ENCODE data around the gene FGFBP1.

FGFBP1 gene

DNA sequence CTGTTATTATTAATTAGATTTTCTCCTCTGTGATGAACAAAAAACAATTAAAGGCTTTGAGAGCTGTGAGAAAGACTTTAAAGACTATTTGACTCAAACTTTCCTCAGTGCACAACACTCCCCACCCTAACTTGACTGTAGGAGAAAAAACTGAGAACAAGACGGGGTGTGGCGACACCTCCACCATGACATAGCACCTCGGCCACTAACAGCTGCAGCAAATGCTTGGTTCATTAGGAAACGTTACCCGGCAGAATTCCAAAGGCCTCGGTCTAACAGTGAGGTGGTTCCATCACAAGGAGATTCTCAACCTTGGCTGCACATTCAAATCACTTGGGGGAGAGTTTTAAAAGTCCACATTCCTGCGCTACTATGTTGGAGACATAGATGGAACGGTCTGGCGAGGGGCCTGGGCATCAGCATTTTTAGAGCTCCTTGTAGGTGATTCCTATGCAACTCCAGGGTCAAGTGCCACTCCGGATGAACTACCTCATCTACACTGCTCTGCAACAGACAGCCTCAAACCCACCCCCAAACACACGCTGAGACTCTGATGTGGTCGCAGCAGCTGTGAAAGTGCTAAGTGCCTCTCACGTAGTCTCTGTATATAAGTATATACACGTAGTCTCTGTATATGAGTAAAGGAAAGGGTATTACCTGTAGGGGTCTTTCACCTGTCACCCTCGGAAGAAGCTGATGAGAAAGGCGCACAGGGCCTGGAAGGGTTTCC, 23.4 kb upstream of the FGFBP1 start:
- no peak for TF ChIP-seq CTCF (IDR thresholded peaks at IDR 0.05; ENCODE audit: extremely low read depth, insufficient read depth, missing control alignments)
- in situ Hi-C loops (cut with MboI; ENCODE audit: low pct_unique_long_range_greater_than_20kb, low sequenced_read_pairs, unreplicated experiment), result loop anchor here (25.0 kb wide), 1 partner anchor 225 kb away; no protein-coding TSS in a partner anchor
- DNase-seq (ENCODE audit: low spot score), result no peak

DNA sequence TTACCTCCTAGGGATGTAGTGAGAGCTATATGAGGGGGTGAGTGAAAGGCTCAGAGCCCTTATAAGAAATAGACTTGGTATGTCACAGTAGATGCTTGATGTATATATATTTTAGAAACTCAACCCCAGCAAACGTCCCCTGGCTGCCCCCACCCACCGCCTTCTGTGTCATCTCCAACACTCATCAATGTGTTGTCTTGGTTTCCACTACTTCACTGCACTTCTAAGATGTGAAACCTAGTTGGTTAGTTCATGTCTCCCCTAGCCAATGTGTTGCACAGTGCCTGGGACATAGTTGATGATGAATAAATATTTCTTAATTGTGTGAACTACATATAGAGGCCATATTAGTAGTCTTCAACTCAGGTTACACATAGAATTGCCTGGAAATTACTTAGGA, 20.0 kb upstream of the FGFBP1 start:
- in situ Hi-C loops (cut with MboI; ENCODE audit: low pct_unique_long_range_greater_than_20kb, low sequenced_read_pairs, unreplicated experiment), result loop anchor here (10.0 to 25.0 kb wide), 2 partner anchors 154 to 221 kb away; no protein-coding TSS in a partner anchor

DNA sequence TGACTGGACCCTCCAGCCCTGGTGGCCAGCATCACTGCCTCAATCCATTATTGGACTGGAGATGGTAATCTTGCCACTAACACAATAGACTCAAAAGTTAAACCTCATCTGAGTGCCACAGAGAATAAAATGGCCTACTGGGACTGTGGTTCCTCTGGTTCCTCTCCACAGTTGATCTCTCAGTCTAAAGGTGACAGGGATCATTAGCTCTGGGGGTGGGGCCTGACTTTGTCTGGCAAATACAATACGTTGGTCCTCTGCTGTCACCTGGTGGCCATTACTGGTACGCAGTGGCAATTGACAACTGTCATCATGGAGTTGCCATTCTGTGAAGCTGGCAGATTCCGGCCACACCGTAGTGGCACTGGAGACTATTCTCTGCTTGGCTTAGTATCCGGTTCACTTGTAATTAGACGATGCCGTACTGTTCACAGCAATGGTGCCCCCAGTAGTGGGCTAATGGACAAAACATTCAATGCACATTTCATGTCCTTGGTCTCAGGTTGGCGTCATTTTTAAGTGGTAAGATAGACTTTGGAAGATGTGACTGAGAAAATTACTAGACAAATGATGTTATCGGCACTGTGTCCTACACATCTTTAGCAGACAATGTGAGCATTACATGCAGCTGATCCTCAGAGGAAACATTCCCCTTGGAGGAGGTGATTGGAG, 17.8 kb upstream of the FGFBP1 start:
- DNase-seq (ENCODE audit: low spot score), result peak; percentile 78
- TF ChIP-seq CTCF (IDR thresholded peaks at IDR 0.05; ENCODE audit: extremely low read depth, insufficient read depth, missing control alignments), result peak; percentile 95
- in situ Hi-C loops (cut with MboI; ENCODE audit: low pct_unique_long_range_greater_than_20kb, low sequenced_read_pairs, unreplicated experiment), result loop anchor here (10.0 to 25.0 kb wide), 2 partner anchors 152 to 219 kb away; no protein-coding TSS in a partner anchor

More for the DNA sequence above, 20.0 kb upstream of the FGFBP1 start:
- no peak for TF ChIP-seq CTCF (IDR thresholded peaks at IDR 0.05; ENCODE audit: extremely low read depth, insufficient read depth, missing control alignments)
- no peak for DNase-seq (ENCODE audit: low spot score)

GRCh38 chr4:15955670-15956069, 17.1 kb upstream of the FGFBP1 start:
- TF ChIP-seq CTCF (IDR thresholded peaks at IDR 0.05; ENCODE audit: extremely low read depth, insufficient read depth, missing control alignments), result peak; percentile 32
- DNase-seq (ENCODE audit: low spot score), result no peak
- in situ Hi-C loops (cut with MboI; ENCODE audit: low pct_unique_long_range_greater_than_20kb, low sequenced_read_pairs, unreplicated experiment), result loop anchor here (10.0 to 25.0 kb wide), 2 partner anchors 151 to 218 kb away; no protein-coding TSS in a partner anchor

GRCh38 chr4:15953625-15954024, 15.1 kb upstream of the FGFBP1 start:
- in situ Hi-C loops (cut with MboI; ENCODE audit: low pct_unique_long_range_greater_than_20kb, low sequenced_read_pairs, unreplicated experiment), result loop anchor here (10.0 to 25.0 kb wide), 2 partner anchors 149 to 216 kb away; no protein-coding TSS in a partner anchor
- no peak for DNase-seq (ENCODE audit: low spot score)
- no peak for TF ChIP-seq CTCF (IDR thresholded peaks at IDR 0.05; ENCODE audit: extremely low read depth, insufficient read depth, missing control alignments)

- DNase-seq (ENCODE audit: low spot score), result no peak
- in situ Hi-C loops (cut with MboI; ENCODE audit: low pct_unique_long_range_greater_than_20kb, low sequenced_read_pairs, unreplicated experiment), result loop anchor here (10.0 to 25.0 kb wide), 2 partner anchors 147 to 214 kb away; no protein-coding TSS in a partner anchor
- no peak for TF ChIP-seq CTCF (IDR thresholded peaks at IDR 0.05; ENCODE audit: extremely low read depth, insufficient read depth, missing control alignments)
Observed at GRCh38 chr4:15951781-15952180, 13.2 kb upstream of the FGFBP1 start.

Data from GM13977 (cell line).